Mesenchymal stem cell (in vitro differentiated cells and primary cell): ENCODE data around the gene BMAL1.

ENCODE experiments used
- DNase-seq: peaks from one replicate; pipeline ENCODE4 v3.0.0-alpha.2; 2013
- H2AFZ ChIP-seq: one replicate; pipeline ENCODE4 v1.6.1; 2013; ENCODE audit warnings: low read depth, mild to moderate bottlenecking, control low read depth, inconsistent platforms, low read length, moderate library complexity
- H2AK5ac ChIP-seq: 2 replicates; pipeline ENCODE4 v1.6.1; 2013; ENCODE audit warnings: low read length, moderate library complexity, mild to moderate bottlenecking, inconsistent platforms; ENCODE audit not compliant: severe bottlenecking
- H2BK120ac ChIP-seq: one replicate; pipeline ENCODE4 v1.6.1; 2013; ENCODE audit warnings: low read depth, mild to moderate bottlenecking, inconsistent platforms, low read length, moderate library complexity
- H2BK12ac ChIP-seq, 2 experiments: one replicate each; pipeline ENCODE4 v1.6.1; 2013; ENCODE audit warnings: inconsistent platforms in 2 of 2, low read length in 2 of 2, mild to moderate bottlenecking in 2 of 2, moderate library complexity in 2 of 2, control low read depth in 1 of 2
- H2BK15ac ChIP-seq: one replicate; pipeline ENCODE4 v1.6.1; 2013; ENCODE audit warnings: mild to moderate bottlenecking, low read depth, inconsistent platforms; ENCODE audit not compliant: poor library complexity, severe bottlenecking
- H2BK5ac ChIP-seq: 2 replicates; pipeline ENCODE4 v1.6.1; 2013; ENCODE audit warnings: low read depth, mild to moderate bottlenecking, low read length, control low read depth, inconsistent platforms; ENCODE audit not compliant: poor library complexity, severe bottlenecking
- H3K14ac ChIP-seq, 2 experiments: one replicate each; pipeline ENCODE4 v1.6.1; 2013; ENCODE audit warnings: inconsistent platforms in 2 of 2, low read length in 2 of 2, control low read depth in 1 of 2, mild to moderate bottlenecking in 1 of 2, moderate library complexity in 1 of 2
- H3K18ac ChIP-seq, 2 experiments: one replicate each; pipeline ENCODE4 v1.6.1; 2013; ENCODE audit warnings: inconsistent platforms in 2 of 2, low read length in 2 of 2, control low read depth in 1 of 2, low read depth in 1 of 2, mild to moderate bottlenecking in 1 of 2
- H3K23ac ChIP-seq, 2 experiments: one replicate each; pipeline ENCODE4 v1.6.1; 2013; ENCODE audit warnings: inconsistent platforms in 2 of 2, low read length in 2 of 2, mild to moderate bottlenecking in 2 of 2, moderate library complexity in 2 of 2, control low read depth in 1 of 2
- H3K27ac ChIP-seq: 2 replicates; pipeline ENCODE4 v1.5.1; 2013; ENCODE audit warnings: mild to moderate bottlenecking, moderate library complexity, low read length, control low read depth, inconsistent platforms; ENCODE audit not compliant: poor library complexity, severe bottlenecking
- H3K27me3 ChIP-seq, 2 experiments: 2 replicates each; pipeline versions ENCODE4 v1.6.1 to v1.7.0; 2013; ENCODE audit warnings: low read length in 2 of 2, mild to moderate bottlenecking in 2 of 2, moderate library complexity in 2 of 2, control low read depth in 1 of 2, inconsistent platforms in 1 of 2; ENCODE audit not compliant: control insufficient read depth in 1 of 2, insufficient read depth in 1 of 2
- H3K36me3 ChIP-seq, 2 experiments: 2 replicates each; pipeline versions ENCODE4 v1.6.1 to v1.7.0; 2013; ENCODE audit warnings: low read length in 2 of 2, control low read depth in 1 of 2, inconsistent platforms in 1 of 2, low read depth in 1 of 2, mild to moderate bottlenecking in 1 of 2; ENCODE audit not compliant: insufficient read depth in 2 of 2, control insufficient read depth in 1 of 2
- H3K4ac ChIP-seq, 2 experiments: one replicate each; pipeline ENCODE4 v1.6.1; 2013; ENCODE audit warnings: inconsistent platforms in 2 of 2, low read length in 2 of 2, mild to moderate bottlenecking in 2 of 2, moderate library complexity in 2 of 2, control low read depth in 1 of 2, low read depth in 1 of 2
- H3K4me1 ChIP-seq: 2 replicates; pipeline ENCODE4 v1.6.1; 2013; ENCODE audit warnings: low read depth, low read length, control low read depth; ENCODE audit not compliant: control insufficient read depth, insufficient read depth
- H3K4me2 ChIP-seq: 2 replicates; pipeline ENCODE4 v1.6.1; 2013; ENCODE audit warnings: low read length, mild to moderate bottlenecking, inconsistent platforms; ENCODE audit not compliant: poor library complexity, severe bottlenecking
- H3K4me3 ChIP-seq, 2 experiments: 2 replicates each; pipeline versions ENCODE4 v1.5.1 to v1.7.0; 2013; ENCODE audit warnings: low read length in 2 of 2, mild to moderate bottlenecking in 2 of 2, control low read depth in 1 of 2, low read depth in 1 of 2; ENCODE audit not compliant: insufficient read depth in 1 of 2
- H3K79me1 ChIP-seq: replicated peaks from 2 replicates; pipeline ENCODE4 v1.6.1; 2013; ENCODE audit warnings: mild to moderate bottlenecking, control low read depth, low read length, inconsistent platforms; ENCODE audit not compliant: poor library complexity, severe bottlenecking
- H3K9ac ChIP-seq: 2 replicates; pipeline ENCODE4 v1.7.0; 2013; ENCODE audit warnings: mild to moderate bottlenecking, low read length, moderate library complexity
- H3K9me3 ChIP-seq: 2 replicates; pipeline ENCODE4 v1.7.0; 2013; ENCODE audit warnings: mild to moderate bottlenecking, low read length; ENCODE audit not compliant: control insufficient read depth
- H4K8ac ChIP-seq: one replicate; pipeline ENCODE4 v1.6.1; 2013; ENCODE audit warnings: inconsistent platforms, mild to moderate bottlenecking, low read length, moderate library complexity
- H4K91ac ChIP-seq: one replicate; pipeline ENCODE4 v1.6.1; 2013; ENCODE audit warnings: mild to moderate bottlenecking, low read length, inconsistent platforms
- WGBS: methylation state at CpG from one replicate; pipeline ENCODE4 v1.1.7; 2013; ENCODE audit warnings: mixed read lengths; 5-methylcytosine and 5-hydroxymethylcytosine counted together

The BMAL1 gene

GRCh38 chr11:13313005-13313819 is 35.6 kb downstream of the BMAL1 start:
- H2BK120ac ChIP-seq: no peak overlapping the region
- no peak for DNase-seq
- no peak overlapping the region for H2BK12ac ChIP-seq
- H3K4me1 ChIP-seq: peaks cover 11% of the 10 kb centered on the region
- H3K4me3 ChIP-seq: no peak overlapping the region
- H2AK5ac ChIP-seq: no peak overlapping the region
- H3K27me3 ChIP-seq: no peaks in the 10 kb centered on the region
- H4K91ac ChIP-seq: no peak overlapping the region
- H3K27ac ChIP-seq: no peak overlapping the region
- WGBS: 92% methylated on average over 16 of the region's 16 CpGs
- H3K36me3 ChIP-seq: peaks cover 11 to 13% of the 10 kb centered on the region in 2 experiments
- no peak overlapping the region for H3K18ac ChIP-seq
- H3K14ac ChIP-seq: no peak overlapping the region
- H2BK15ac ChIP-seq: no peak overlapping the region
- no peak overlapping the region for H3K23ac ChIP-seq
- no peak overlapping the region for H4K8ac ChIP-seq
- no peak overlapping the region for H2BK5ac ChIP-seq
- no peak overlapping the region for H3K4ac ChIP-seq
- H3K79me1 ChIP-seq: peaks cover 41% of the 10 kb centered on the region
- no peak overlapping the region for H3K4me2 ChIP-seq
- no peak overlapping the region for H3K9ac ChIP-seq
- H2AFZ ChIP-seq: no peak overlapping the region
- no peaks in the 10 kb centered on the region for H3K9me3 ChIP-seq

- Histone ChIP-seq H3K79me1 (peaks cover 38% of the 10 kb centered on the region), H2AFZ (no peak overlapping the region), H2BK12ac (no peak overlapping the region), H3K4ac (no peak overlapping the region), H3K14ac (no peak overlapping the region), H2AK5ac (no peak overlapping the region), H3K4me1 (peaks cover 11% of the 10 kb centered on the region), H3K23ac (no peak overlapping the region), H3K27ac (no peak overlapping the region), H3K9me3 (no peaks in the 10 kb centered on the region), H4K91ac (peak overlapping the region; percentile 69), H3K4me3 (no peak overlapping the region), H3K4me2 (no peak overlapping the region), H3K18ac (no peak overlapping the region), H2BK5ac (no peak overlapping the region), H2BK15ac (no peak overlapping the region), H3K9ac (no peak overlapping the region), H2BK120ac (no peak overlapping the region), H3K27me3 (no peaks in the 10 kb centered on the region), H4K8ac (no peak overlapping the region), H3K36me3 (peaks cover 11 to 13% of the 10 kb centered on the region in 2 experiments)
- peak; percentile 9 for DNase-seq
- 98% methylated on average over 1 of the region's 2 CpGs for WGBS
Measured at GRCh38 chr11:13314676-13315394, 37.2 kb downstream of the BMAL1 start.

- Histone ChIP-seq H3K4me3 (peak overlapping the region in 1 of 2 experiments; percentile 34), H3K14ac (peak overlapping the region in 1 of 2 experiments; percentile 13), H3K4me2 (no peak overlapping the region), H2BK12ac (peak overlapping the region in 1 of 2 experiments; percentile 38), H3K9ac (no peak overlapping the region), H2AFZ (no peak overlapping the region), H3K23ac (no peak overlapping the region), H4K91ac (peak overlapping the region; percentile 69), H3K79me1 (peaks cover 36% of the 10 kb centered on the region), H3K27ac (no peak overlapping the region), H3K9me3 (no peaks in the 10 kb centered on the region), H4K8ac (no peak overlapping the region), H3K4me1 (peaks cover 11% of the 10 kb centered on the region), H3K4ac (no peak overlapping the region), H3K36me3 (peaks cover 7 to 11% of the 10 kb centered on the region in 2 experiments), H3K18ac (no peak overlapping the region), H2BK120ac (no peak overlapping the region), H2BK5ac (no peak overlapping the region), H2AK5ac (no peak overlapping the region), H2BK15ac (no peak overlapping the region), H3K27me3 (no peaks in the 10 kb centered on the region)
- WGBS: 95% methylated on average over 11 of the region's 11 CpGs
- DNase-seq: no peak
Measured at GRCh38 chr11:13315517-13316432, 38.2 kb downstream of the BMAL1 start.
